GM13976 (cell line): ENCODE data around the gene SUMF2.
A peak's percentile ranks its signal among the peaks of the same experiment; 100 is the strongest.
"Not testable (repeated sequence)": the region's sequence is repeated elsewhere in the genome, so short reads cannot be mapped to it uniquely, and the experiment has no call there.

Experiments used
- DNase-seq: peaks from one replicate; pipeline ENCODE4 v3.0.0; 2012; ENCODE audit warnings: low spot score
- in situ Hi-C: fragments of 300-500 bp; cut with MboI; formaldehyde crosslinking; loops from one replicate; pipeline ENCODE4 v1.12.0; 2022; ENCODE audit warnings: low sequenced_read_pairs, mixed read lengths, inconsistent platforms; ENCODE audit not compliant: unreplicated experiment
- TF ChIP-seq, protein P1 (sequence below): IDR thresholded peaks from 2 replicates; pipeline ENCODE4 v1.5.1; 2012; ENCODE audit warnings: borderline replicate concordance, mild to moderate bottlenecking; ENCODE audit not compliant: insufficient read depth; ENCODE audit errors: extremely low read depth, missing control alignments, control extremely low read depth

The SUMF2 gene

DNA sequence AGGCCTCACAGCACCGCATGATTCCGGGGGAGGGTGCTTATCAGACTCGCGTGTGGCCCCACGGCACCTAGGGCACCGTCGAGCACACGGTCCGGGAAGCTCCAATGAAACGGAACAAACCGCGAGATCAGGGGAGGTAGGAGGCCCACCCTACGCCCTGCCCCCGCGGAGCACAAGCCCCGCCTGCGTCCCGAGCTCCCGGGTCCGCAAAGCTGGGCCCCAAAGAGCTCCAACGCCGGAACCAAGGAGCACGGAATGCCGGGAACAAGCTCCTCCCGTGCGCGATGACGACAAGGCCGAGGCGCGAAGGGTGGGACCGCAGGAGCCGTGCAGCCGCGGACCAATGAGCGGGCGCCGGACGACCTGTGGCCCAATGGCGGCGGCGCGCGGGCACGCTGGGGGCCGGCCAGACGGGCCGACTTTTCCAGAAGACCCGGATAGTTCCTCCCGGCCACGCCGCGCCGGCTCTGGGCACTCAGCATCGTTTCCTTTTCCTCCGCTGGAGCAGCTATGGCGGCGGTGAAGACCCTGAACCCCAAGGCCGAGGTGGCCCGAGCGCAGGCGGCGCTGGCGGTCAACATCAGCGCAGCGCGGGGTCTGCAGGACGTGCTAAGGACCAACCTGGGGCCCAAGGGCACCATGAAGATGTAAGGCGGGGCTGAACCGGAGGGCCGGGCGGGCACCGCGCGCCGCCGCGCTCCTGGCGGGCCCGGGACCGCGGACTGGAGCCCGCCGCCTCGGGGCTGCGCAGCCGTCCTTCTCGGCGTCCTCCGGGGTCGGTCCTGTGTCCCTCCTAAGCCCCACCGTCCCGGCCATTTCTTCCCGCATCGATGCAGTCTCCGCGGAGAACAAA, 12.5 kb upstream of the SUMF2 start, which contains the start of the genes CCT6A and PSPH:
Gene CCT6A, plus strand, starts transcription at position 427 of the 853 bp plus-strand sequence. Its CDS starts 84 bp downstream, at position 511.
Gene PSPH, minus strand, starts transcription at position 106 of the 853 bp plus-strand sequence. CDS start 30,232 bp downstream, outside the sequence.
- DNase-seq, result peak; percentile 96
- TF ChIP-seq, protein P1, sequence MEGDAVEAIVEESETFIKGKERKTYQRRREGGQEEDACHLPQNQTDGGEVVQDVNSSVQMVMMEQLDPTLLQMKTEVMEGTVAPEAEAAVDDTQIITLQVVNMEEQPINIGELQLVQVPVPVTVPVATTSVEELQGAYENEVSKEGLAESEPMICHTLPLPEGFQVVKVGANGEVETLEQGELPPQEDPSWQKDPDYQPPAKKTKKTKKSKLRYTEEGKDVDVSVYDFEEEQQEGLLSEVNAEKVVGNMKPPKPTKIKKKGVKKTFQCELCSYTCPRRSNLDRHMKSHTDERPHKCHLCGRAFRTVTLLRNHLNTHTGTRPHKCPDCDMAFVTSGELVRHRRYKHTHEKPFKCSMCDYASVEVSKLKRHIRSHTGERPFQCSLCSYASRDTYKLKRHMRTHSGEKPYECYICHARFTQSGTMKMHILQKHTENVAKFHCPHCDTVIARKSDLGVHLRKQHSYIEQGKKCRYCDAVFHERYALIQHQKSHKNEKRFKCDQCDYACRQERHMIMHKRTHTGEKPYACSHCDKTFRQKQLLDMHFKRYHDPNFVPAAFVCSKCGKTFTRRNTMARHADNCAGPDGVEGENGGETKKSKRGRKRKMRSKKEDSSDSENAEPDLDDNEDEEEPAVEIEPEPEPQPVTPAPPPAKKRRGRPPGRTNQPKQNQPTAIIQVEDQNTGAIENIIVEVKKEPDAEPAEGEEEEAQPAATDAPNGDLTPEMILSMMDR, result no peak
- in situ Hi-C loops, result no loop called here

DNA sequence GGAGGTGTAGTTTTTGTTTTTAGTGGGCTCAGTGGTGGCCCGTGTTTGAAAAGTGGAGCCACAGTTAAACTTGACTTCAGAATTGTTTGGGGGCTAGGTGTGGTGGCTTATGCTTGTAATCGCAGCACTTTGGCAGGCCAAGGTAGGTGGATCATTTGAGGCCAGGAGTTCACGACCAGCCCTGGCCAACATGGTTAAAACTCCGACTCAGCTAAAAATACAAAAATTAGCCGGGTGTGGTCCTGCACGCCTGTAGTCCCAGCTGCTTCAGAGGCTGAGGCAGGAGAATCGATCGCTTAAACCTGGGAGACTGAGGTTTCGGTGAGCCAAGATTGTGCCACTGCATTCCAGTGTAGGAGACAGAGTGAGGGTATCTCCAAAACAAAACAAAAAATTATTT, 10.7 kb upstream of the SUMF2 start:
- DNase-seq, result no peak
- TF ChIP-seq, protein P1, result no peak

DNA sequence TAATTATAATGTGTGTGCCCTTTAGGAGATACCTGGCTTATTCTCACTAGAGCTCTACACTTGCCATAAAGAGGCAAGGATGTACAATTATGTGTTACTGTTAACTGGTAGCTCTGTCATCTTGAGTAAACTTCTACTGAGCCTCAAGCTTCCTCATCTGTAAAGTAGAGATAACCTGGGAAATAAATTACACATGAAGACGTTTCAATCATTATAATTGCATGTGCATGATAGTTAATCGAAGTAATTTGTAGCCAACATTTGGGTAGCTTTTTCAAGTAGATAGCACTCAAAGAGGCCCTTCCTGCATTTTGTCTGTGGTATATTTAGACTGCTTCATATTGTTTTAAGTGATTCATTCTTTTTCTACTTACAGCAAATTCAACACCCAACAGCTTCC, 10.1 kb upstream of the SUMF2 start:
- no peak for DNase-seq
- TF ChIP-seq, protein P1, result no peak
- in situ Hi-C loops, result no loop called here

More for the DNA sequence above, 10.7 kb upstream of the SUMF2 start:
- in situ Hi-C loops, result no loop called here

DNA sequence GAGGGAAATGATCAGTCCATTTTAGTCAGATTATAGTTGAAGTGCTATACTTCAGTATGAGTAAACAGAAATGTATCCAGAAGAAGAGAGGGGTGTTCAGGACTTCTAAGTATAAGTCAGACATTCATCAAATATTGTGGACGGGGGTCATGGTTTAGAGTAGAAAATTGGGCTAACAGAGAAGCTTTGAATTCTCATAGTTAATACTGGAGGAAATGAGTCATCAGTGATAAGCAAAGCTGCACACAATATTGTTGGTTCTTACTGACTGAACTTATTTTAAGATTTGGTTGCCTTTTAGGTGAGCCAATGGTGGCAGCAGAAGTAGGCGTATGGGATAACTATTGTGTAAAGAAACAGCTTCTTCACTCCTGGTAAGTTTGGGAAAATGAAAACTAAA, 1.7 kb upstream of the SUMF2 start:
- in situ Hi-C loops, result no loop called here
- DNase-seq, result no peak
- TF ChIP-seq, protein P1, result no peak

DNA sequence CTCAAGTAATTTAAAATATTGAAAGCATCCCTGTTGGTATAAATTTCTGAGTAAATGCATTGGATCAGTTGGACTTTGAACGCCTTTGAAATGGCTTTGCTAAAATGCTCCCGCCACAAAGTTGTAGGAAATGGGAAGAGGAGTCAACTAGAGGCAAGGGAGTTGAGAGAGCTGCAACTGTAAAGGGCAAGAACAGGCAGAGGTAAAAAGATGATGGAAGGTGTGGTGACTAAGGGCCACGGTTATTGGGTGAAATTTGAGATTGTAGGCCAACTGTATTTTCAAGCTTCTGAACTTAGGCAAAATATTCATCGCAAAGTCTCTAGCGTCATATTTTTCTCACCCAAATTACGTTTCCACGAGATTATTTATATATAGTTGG, 595 bp upstream of the SUMF2 start:
- no peak for DNase-seq
- TF ChIP-seq, protein P1, result no peak
- in situ Hi-C loops, result no loop called here

DNA sequence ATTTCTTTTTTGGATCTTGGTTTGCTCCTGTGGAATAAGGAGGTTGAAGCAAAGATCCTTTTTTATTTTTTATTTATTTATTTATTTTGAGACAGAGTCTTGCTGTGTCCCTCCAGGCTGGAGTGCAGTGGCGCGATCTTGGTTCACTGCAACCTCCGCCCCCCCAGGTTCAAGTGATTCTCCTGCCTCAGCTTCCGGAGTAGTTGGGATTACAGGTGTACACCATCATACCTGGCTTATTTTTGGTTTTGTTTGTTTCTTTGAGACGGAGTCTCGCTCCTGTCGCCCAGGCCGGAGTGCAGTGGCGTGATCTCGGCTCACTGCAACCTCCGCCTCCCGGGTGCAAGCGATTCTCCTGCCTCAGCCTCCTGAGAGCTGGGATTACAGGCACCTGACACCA, 2.3 kb downstream of the SUMF2 start:
- DNase-seq, in situ Hi-C loops: not testable (repeated sequence)

DNA sequence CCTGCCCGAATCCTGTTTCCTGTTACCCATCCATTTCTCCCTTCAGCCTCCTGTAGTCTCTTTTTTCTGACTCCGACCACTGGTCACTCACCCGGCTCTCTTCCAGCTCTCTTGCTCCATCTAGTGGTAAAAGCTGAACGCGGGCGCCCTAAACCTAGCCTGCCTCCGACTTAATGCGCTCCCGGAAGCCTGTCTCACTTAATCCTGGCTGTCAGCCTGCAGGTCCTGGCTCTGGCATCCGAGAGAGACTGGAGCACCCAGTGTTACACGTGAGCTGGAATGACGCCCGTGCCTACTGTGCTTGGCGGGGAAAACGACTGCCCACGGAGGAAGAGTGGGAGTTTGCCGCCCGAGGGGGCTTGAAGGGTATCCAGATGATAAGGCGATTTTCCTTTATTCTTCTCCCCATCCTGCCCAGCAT, 10.3 kb downstream of the SUMF2 start:
- TF ChIP-seq, protein P1, result peak; percentile 70
- in situ Hi-C loops, result no loop called here
- DNase-seq, result peak; percentile 82
